Right forelimb (tissue), 1 donor: Measurements from ENCODE around the gene METTL8.
"Not testable (repeated sequence)": the region's sequence is repeated elsewhere in the genome, so short reads cannot be mapped to it uniquely, and the experiment has no call there.

Experiments
- DNase-seq: peaks from one replicate; pipeline ENCODE4 v3.0.0-alpha.2; 2018

The METTL8 gene

GRCh38 chr2:171401947-171402346, 31.8 kb downstream of the METTL8 start:
- DNase-seq, result no peak

- no peak for DNase-seq
Measured at GRCh38 chr2:171400395-171400794, 33.4 kb downstream of the METTL8 start.

GRCh38 chr2:171399292-171399691, 34.5 kb downstream of the METTL8 start:
- no peak for DNase-seq

GRCh38 chr2:171394164-171394740, 39.5 kb downstream of the METTL8 start:
- DNase-seq, result no peak

GRCh38 chr2:171393487-171393886, 40.3 kb downstream of the METTL8 start:
- DNase-seq, result no peak

- DNase-seq, result no peak
Measured at GRCh38 chr2:171391532-171391931, 42.3 kb downstream of the METTL8 start.

- no peak for DNase-seq
Measured at GRCh38 chr2:171390941-171391516, 42.8 kb downstream of the METTL8 start.

GRCh38 chr2:171389780-171390179, 44.0 kb downstream of the METTL8 start:
- no peak for DNase-seq

GRCh38 chr2:171389325-171389724, 44.5 kb downstream of the METTL8 start:
- DNase-seq, result no peak

- DNase-seq, result no peak
Measured at GRCh38 chr2:171387052-171387451, 46.7 kb downstream of the METTL8 start.

- DNase-seq, result no peak
Measured at GRCh38 chr2:171386627-171387026, 47.2 kb downstream of the METTL8 start.

GRCh38 chr2:171383134-171383533, 50.7 kb downstream of the METTL8 start:
- DNase-seq, result no peak

- not testable (repeated sequence) for DNase-seq
Measured at GRCh38 chr2:171382175-171382574, 51.6 kb downstream of the METTL8 start.

- DNase-seq, result not testable (repeated sequence)
Measured at GRCh38 chr2:171377852-171378251, 55.9 kb downstream of the METTL8 start.

- no peak for DNase-seq
Measured at GRCh38 chr2:171367692-171368091, 66.1 kb downstream of the METTL8 start.

GRCh38 chr2:171365778-171366177, 68.0 kb downstream of the METTL8 start:
- no peak for DNase-seq

GRCh38 chr2:171365232-171365631, 68.6 kb downstream of the METTL8 start:
- no peak for DNase-seq

- DNase-seq, result no peak
Measured at GRCh38 chr2:171362396-171362795, 71.4 kb downstream of the METTL8 start.

GRCh38 chr2:171360905-171361304, 72.9 kb downstream of the METTL8 start:
- no peak for DNase-seq

GRCh38 chr2:171353746-171354145, 80.0 kb downstream of the METTL8 start:
- not testable (repeated sequence) for DNase-seq

GRCh38 chr2:171348056-171348455, 85.7 kb downstream of the METTL8 start:
- DNase-seq, result no peak

- DNase-seq, result peak; percentile 50
Measured at GRCh38 chr2:171347591-171348032, 86.2 kb downstream of the METTL8 start.

- no peak for DNase-seq
Measured at GRCh38 chr2:171346723-171347557, 86.8 kb downstream of the METTL8 start.
